GM19099 (cell line): ENCODE data around the gene HAO2.

Experiments
- POLR2A ChIP-seq: IDR thresholded peaks from 3 replicates; pipeline ENCODE4 v1.6.1; 2011; ENCODE audit warnings: low read depth; ENCODE audit not compliant: insufficient read length; ENCODE audit errors: extremely low read depth

Gene HAO2

DNA sequence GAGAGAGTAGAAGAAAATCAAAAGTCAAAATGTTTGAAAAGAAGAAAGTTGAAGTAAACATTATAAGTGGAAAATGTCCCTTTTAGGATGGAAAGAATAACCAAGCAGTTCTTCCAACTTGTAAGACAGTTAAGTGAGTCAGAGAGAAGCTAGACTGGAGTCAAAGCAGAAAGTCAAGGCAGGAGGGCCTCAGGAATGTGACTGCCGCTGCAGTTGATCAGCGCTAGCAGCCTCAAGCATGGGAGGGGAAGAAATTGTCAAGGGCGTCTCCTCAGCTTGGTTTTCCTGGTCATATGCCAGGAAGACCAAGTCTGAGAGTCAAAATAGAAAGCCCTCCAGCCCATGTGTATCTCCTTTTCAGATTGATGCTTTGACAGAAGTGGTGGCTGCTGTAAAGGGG lies 23.2 kb downstream of the HAO2 start:
- no peak for TF ChIP-seq POLR2A

DNA sequence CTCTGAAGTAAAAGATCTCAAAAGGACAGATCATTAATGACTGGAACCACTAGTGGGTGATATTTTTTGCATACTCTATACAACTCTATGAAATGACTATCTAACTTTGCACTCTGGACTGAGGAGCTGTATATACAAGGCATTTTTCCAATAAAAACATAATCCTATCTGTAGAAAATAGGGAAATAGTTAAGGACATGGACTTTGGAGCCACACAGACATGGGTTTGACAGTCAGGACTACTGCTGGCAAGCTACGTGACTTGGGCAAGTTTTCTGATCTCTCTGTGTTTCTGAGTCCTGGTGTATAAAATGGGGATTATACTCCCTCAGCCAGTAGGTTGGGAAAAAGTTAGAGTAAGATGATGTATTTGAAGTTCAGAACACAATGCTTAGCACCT lies 25.5 kb downstream of the HAO2 start:
- TF ChIP-seq POLR2A = no peak

- no peak for TF ChIP-seq POLR2A
These were observed 28.4 kb downstream of the HAO2 start for GRCh38 chr1:119396982-119397381.

GRCh38 chr1:119397986-119398385 lies 29.4 kb downstream of the HAO2 start:
- TF ChIP-seq POLR2A = no peak

DNA sequence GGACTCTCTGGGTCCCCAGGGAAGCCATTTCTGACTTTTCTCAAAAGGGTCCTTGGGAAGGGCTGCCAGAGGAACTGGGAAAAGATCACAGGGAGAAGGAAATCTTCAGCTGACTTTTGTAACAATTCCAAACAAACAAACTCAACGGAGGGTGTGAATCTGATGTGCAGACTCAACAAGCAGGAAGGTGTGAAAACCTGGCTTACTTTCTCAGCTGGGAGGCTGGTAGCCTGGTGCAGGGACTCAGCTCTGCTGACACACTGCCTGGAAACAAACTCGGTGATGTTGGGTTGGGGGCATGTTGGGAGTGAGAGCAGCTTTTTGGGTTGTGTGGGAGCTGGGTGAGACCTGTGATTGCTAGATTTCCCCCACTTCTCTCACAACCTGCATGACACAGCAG lies 36.2 kb downstream of the HAO2 start:
- TF ChIP-seq POLR2A = no peak

- no peak for TF ChIP-seq POLR2A
These were observed 41.1 kb downstream of the HAO2 start for GRCh38 chr1:119409731-119410130.

DNA sequence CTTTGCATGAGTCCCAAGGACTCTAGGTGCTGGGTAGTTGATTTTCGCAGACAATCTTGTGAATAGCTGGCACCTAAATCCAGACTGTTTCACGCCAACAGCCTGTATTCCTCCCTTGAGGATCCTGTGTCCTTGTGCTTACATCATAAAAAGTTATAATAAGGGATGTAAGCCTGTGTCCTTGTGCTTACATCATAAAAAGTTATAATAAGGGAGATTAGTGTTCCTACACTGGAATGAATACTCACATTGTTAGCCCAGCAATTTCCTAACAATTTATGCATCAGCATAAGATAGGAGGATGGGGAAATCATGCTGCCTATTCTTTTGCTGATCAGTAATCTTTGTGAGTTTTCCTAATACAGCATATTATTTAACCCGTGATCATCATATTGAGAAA lies 42.4 kb downstream of the HAO2 start:
- TF ChIP-seq POLR2A = no peak

- TF ChIP-seq POLR2A = no peak
These were observed 46.4 kb downstream of the HAO2 start, which contains the start of gene HSD3B2 for GRCh38 chr1:119414950-119415349. Gene HSD3B2 (plus strand): TSS chr1:119415150. CDS start chr1:119415420, 270 bp downstream.

DNA sequence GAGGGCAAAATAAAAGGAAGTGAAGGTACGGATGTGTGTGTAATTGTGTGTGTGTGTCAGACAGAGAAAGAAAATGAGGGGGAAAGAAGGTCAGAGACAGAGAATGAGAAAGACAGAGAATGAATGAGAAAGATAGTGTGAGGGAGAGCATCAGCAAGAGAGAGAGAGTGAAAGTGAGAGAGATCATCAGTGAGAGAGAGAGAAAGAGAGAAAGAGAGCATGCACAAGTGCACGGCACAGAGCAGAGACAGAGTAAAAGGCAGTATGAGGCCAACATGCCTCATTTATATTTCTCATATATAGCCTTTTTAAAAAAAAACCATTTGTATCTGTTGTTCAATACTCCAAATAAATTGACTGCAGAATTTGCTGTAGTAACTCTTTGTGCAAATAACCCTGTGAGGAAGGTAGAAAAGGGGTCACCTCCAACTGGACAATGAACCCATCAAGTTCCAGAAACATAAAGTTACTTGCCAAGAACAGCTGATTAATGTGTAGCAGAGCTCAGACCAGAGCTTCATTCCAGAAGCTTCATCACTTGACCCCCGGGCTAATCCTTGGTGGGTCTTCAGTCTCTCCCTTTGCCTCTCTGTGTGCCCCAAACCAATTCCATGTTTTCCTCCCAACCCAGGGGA lies 47.5 kb downstream of the HAO2 start:
- no peak for TF ChIP-seq POLR2A

DNA sequence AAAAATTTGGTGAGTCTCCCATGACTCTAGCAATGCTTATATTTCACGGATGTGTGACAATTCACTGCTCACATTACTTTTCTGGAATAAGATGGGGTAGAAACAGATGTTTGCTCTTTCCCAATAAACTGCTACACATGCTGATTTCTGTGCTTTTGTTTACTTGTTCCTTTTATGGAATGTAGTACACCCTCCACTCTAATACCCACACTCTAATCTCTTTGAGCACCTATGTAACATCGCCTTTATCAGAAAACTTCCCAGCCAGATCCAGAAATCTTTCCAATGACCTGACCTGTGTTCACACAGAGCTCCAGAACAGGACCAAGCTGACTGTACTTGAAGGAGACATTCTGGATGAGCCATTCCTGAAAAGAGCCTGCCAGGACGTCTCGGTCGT lies 50.5 kb downstream of the HAO2 start:
- no peak for TF ChIP-seq POLR2A

DNA sequence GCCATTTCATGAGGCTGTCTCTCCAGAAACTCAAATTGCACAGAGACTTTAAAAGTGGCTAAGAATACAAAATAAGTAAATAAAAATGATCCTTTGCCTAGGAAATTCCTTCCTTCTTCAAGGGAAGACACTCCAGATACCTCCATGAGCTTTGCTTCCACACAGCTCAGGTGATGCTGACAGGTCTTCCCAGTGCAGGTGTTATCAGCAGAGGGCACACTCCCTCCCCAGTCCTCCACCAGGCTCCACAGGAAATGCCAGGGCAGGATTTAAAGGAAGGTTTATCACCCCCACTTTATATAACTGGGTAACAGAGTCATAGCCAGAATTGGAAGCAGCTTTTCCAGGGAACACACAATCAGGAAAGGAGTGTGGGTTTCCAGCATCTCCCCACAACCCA lies 52.1 kb downstream of the HAO2 start:
- TF ChIP-seq POLR2A = no peak

- TF ChIP-seq POLR2A = no peak
These were observed 54.0 kb downstream of the HAO2 start for GRCh38 chr1:119422631-119423030.

DNA sequence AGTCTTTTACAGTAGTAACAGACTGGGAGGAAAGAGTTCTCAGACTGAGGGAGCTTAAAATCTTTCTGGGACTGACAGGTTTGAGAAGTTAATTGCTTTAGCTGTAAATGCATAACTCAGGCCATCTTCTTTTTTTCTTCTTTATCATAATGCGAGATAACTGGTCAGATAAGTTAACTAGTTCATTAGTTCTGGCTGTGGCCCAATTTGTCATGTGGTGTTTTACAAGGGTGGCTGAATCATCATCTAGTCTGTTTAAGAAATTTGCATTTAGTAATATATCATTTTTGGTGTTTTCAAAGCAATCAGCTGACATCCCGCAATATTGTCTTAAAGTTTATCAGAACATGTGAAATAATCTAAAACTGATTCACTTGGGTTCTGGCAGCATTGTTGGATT lies 60.4 kb downstream of the HAO2 start:
- TF ChIP-seq POLR2A = no peak

- no peak for TF ChIP-seq POLR2A
These were observed 61.1 kb downstream of the HAO2 start for GRCh38 chr1:119429687-119430086.

GRCh38 chr1:119430486-119430885 lies 61.9 kb downstream of the HAO2 start:
- TF ChIP-seq POLR2A = no peak

DNA sequence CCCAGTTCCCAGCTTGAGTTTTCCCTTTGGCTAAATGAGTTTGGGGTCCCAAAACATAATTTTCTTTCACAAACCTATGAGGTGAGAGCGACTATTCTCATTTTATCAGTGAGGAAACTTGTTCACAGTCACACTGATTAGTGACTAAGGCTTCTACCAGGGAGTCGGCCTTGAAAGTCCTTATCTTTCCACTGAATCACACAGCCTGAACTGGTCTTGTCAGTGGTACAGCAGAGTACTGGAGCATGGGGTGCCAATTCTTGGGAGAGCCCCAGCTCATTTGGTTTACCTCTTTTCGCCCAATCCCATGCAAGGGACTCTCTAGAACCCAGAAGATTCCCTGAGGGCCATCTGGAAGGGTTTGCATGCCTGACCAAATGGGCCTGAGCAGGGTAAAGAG lies 63.3 kb downstream of the HAO2 start:
- TF ChIP-seq POLR2A = no peak

GRCh38 chr1:119435052-119435451 lies 66.5 kb downstream of the HAO2 start:
- TF ChIP-seq POLR2A = no peak
